ENCODE data around the gene AQP12B. TPM values are rescaled to one million over a fixed set of nuclear protein-coding genes. Genes with fewer than 3 reads are reported as not detected.

The AQP12B gene
- total and polyA plus RNA-seq, 8 donors: 0.14 TPM; not detected in 7

- Histone ChIP-seq H3K4me3 (no peak overlapping the region), H3K9me3 (no peaks in the 10 kb centered on the region), H3K4me1 (no peaks in the 10 kb centered on the region), H3K36me3 (no peaks in the 10 kb centered on the region), H3K27me3 (peaks cover 0 to 5% of the 10 kb centered on the region in 2 donors), H3K27ac (no peak overlapping the region)
- TF ChIP-seq, protein P1, sequence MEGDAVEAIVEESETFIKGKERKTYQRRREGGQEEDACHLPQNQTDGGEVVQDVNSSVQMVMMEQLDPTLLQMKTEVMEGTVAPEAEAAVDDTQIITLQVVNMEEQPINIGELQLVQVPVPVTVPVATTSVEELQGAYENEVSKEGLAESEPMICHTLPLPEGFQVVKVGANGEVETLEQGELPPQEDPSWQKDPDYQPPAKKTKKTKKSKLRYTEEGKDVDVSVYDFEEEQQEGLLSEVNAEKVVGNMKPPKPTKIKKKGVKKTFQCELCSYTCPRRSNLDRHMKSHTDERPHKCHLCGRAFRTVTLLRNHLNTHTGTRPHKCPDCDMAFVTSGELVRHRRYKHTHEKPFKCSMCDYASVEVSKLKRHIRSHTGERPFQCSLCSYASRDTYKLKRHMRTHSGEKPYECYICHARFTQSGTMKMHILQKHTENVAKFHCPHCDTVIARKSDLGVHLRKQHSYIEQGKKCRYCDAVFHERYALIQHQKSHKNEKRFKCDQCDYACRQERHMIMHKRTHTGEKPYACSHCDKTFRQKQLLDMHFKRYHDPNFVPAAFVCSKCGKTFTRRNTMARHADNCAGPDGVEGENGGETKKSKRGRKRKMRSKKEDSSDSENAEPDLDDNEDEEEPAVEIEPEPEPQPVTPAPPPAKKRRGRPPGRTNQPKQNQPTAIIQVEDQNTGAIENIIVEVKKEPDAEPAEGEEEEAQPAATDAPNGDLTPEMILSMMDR (IDR thresholded peaks at IDR 0.05): no peak
- DNase-seq (peak in 1 of 4 donors; percentile 62), ATAC-seq (no peak)
- intact Hi-C loops (cut with DNase I): no loop called here
Measured at GRCh38 chr2:240725266-240725665, 42.6 kb upstream of the AQP12B start.

GRCh38 chr2:240724431-240724830, 41.7 kb upstream of the AQP12B start:
- TF ChIP-seq, protein P1 (IDR thresholded peaks at IDR 0.05): no peak
- Histone ChIP-seq H3K4me3 (no peak overlapping the region), H3K27ac (no peak overlapping the region), H3K4me1 (no peaks in the 10 kb centered on the region), H3K36me3 (no peaks in the 10 kb centered on the region), H3K27me3 (no peaks in the 10 kb centered on the region), H3K9me3 (no peaks in the 10 kb centered on the region)
- ATAC-seq (no peak), DNase-seq (peak in 1 of 4 donors; percentile 57)
- intact Hi-C loops (cut with DNase I): no loop called here

- Histone ChIP-seq H3K9me3 (no peaks in the 10 kb centered on the region), H3K36me3 (no peaks in the 10 kb centered on the region), H3K4me1 (no peaks in the 10 kb centered on the region), H3K27ac (no peak overlapping the region), H3K4me3 (no peak overlapping the region), H3K27me3 (no peaks in the 10 kb centered on the region)
- ATAC-seq (no peak), DNase-seq (peak in 1 of 4 donors; percentile 48)
- intact Hi-C loops (cut with DNase I): no loop called here
- TF ChIP-seq, protein P1 (IDR thresholded peaks at IDR 0.05): no peak
Measured at GRCh38 chr2:240723851-240724250, 41.2 kb upstream of the AQP12B start.

DNA sequence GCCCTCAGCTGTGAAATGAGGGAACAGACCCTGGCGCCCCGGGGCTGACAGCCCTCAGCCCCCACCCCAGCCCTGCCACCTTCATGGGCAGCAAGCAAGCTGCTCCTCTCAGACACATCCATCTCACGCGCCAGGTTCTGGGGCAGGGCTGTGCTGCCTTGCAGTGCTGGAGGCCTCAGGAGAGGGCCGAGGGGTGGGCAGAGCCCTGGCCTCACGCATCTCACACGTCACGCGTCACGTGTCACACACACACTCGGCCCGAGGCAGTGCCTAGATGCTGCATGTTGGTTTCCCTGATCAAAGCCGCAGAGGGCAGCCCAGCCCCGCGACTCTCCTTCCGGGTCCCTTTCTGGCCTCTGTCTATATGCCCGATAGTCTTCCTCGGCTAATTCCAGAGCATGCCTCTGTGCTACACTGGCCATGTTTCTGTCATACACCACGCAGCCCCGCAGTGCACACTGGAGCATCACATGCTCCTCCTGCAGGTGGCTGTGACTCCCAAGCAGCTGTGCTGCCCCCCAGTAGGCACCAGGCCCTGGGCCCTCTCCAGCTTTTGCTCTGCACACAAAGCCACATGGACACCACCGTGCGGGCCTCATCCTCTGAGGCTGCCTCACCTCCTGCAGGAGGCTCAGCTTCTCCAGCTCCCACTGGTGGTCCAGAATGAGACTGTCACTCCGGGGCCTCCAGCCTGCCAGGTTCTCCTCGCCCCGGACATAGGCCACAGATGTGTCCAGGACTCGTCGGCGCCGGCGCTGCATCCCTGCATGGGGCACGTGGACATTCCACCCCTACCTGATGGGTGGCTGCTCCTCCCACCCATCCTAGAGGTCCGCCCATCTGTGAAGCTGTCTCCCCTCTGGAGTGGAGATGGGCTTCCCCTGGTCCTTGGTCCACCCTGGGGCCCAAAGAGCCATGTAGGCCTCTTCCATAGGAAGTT, 40.4 kb upstream of the AQP12B start:
- no peak for ATAC-seq
- no peaks in the 10 kb centered on the region for H3K9me3 ChIP-seq
- intact Hi-C loops (cut with DNase I): no loop called here

DNA sequence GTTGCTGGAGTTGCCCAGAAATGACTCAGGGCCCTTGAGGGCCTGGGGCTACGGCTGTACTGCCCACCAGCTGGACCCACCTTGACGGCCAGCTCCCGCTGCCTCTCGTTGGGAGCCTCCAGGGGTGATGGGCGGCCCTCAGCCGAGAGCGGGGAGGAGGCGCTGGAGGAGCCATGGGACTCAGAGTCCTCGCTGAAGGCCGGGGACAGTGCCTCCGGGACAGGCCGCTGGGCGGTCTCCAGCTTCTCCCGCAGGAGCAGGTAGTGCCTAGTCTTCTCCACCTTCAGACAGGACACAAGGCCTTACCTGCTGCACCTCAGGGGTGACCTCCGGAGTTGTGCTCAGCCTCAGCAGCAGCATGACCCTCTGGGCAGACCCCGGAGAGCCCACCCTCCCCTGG, 39.7 kb upstream of the AQP12B start:
- Histone ChIP-seq H3K27me3 (no peaks in the 10 kb centered on the region), H3K27ac (no peak overlapping the region), H3K36me3 (no peaks in the 10 kb centered on the region), H3K4me1 (no peaks in the 10 kb centered on the region), H3K4me3 (no peak overlapping the region), H3K9me3 (no peaks in the 10 kb centered on the region)
- intact Hi-C loops (cut with DNase I): no loop called here
- TF ChIP-seq, protein P1 (IDR thresholded peaks at IDR 0.05): no peak
- DNase-seq (peak in 1 of 4 donors; percentile 76), ATAC-seq (no peak)

More for the DNA sequence above, 40.4 kb upstream of the AQP12B start:
- Histone ChIP-seq H3K4me1 (no peaks in the 10 kb centered on the region), H3K27me3 (no peaks in the 10 kb centered on the region), H3K4me3 (no peak overlapping the region), H3K27ac (no peak overlapping the region), H3K36me3 (no peaks in the 10 kb centered on the region)
- TF ChIP-seq, protein P1 (IDR thresholded peaks at IDR 0.05): no peak
- peak in 1 of 4 donors; percentile 76 for DNase-seq
